HFFc6 (cell line): ENCODE data around the gene INPP5D. TPM values are rescaled to one million over a fixed set of nuclear protein-coding genes. Genes with fewer than 3 reads are reported as not detected.

Source experiments
- DNase-seq: peaks from one replicate; pipeline ENCODE4 v3.0.0-alpha.2; 2018
- H3K27ac Mint-ChIP-seq: 2 replicates; pipeline ENCODE4 v1.8.0; 2020; ENCODE audit warnings: mild to moderate bottlenecking, mixed read lengths
- H3K27me3 Mint-ChIP-seq: 2 replicates; pipeline ENCODE4 v1.8.0; 2021; ENCODE audit warnings: mild to moderate bottlenecking, moderate library complexity, mixed read lengths; ENCODE audit not compliant: insufficient read depth
- H3K36me3 Mint-ChIP-seq: 2 replicates; pipeline ENCODE4 v1.8.0; 2021; ENCODE audit warnings: low read depth, mixed read lengths
- H3K4me1 Mint-ChIP-seq: 2 replicates; pipeline ENCODE4 v1.8.0; 2020; ENCODE audit warnings: low read depth, mixed read lengths
- H3K4me3 Mint-ChIP-seq: 2 replicates; pipeline ENCODE4 v1.8.0; 2020; ENCODE audit warnings: mild to moderate bottlenecking, moderate library complexity, mixed read lengths
- H3K9me3 Mint-ChIP-seq: 2 replicates; pipeline ENCODE4 v1.8.0; 2020; ENCODE audit warnings: mild to moderate bottlenecking, mixed read lengths
- total RNA-seq, 6 experiments: library from RNA; stranded (reverse); fragmentation: NEBNext Ultra II Directional; extraction: Animal tissue kit (Norgen Biotek cat#: 25700); gene quantifications; 2 replicates in 1 of 6; 3 replicates in 5 of 6; pipeline ENCODE4 v1.2.3, GENCODE V29; 2021
- TF ChIP-seq, protein P1 (sequence below): fragments of 200-600 bp; sonication (generic); IDR thresholded peaks from 2 replicates; pipeline ENCODE4 v1.5.0; 2021; ENCODE audit warnings: antibody characterized with exemption, mild to moderate bottlenecking

Gene INPP5D
- total RNA-seq, 6 experiments from 2014 or later: 0.19 to 0.66 (median 0.43) TPM; not detected in 1

DNA sequence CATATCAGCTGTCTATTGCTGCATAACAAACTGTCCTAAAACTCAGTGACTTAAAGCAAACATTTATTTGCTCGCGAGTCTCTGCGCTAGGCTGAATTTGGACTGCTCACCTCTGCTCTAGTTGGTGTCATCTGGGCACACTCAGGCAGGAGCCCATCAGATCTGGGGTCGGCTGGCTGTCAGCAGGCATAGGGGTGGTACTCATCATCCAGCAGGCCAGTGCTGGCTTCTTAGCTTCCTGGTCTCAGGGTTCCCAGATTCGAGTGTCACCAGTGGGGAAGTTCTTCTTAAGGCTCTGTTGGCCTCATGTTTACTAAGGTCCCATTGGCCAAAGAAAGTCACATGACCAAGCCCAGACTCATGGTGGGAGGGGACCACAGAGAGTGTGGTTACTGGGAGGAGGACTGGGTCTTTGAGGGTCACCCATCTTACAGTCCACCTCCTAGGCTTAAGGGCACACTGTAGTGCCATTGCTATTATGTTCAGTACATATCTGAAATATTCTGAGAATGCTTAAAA is 119.8 kb downstream of the INPP5D start:
- no peaks in the 10 kb centered on the region for H3K4me1 Mint-ChIP-seq
- peaks cover 28% of the 10 kb centered on the region for H3K27me3 Mint-ChIP-seq
- TF ChIP-seq, protein P1, sequence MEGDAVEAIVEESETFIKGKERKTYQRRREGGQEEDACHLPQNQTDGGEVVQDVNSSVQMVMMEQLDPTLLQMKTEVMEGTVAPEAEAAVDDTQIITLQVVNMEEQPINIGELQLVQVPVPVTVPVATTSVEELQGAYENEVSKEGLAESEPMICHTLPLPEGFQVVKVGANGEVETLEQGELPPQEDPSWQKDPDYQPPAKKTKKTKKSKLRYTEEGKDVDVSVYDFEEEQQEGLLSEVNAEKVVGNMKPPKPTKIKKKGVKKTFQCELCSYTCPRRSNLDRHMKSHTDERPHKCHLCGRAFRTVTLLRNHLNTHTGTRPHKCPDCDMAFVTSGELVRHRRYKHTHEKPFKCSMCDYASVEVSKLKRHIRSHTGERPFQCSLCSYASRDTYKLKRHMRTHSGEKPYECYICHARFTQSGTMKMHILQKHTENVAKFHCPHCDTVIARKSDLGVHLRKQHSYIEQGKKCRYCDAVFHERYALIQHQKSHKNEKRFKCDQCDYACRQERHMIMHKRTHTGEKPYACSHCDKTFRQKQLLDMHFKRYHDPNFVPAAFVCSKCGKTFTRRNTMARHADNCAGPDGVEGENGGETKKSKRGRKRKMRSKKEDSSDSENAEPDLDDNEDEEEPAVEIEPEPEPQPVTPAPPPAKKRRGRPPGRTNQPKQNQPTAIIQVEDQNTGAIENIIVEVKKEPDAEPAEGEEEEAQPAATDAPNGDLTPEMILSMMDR: no peak
- no peak overlapping the region for H3K27ac Mint-ChIP-seq
- no peak for DNase-seq
- peaks cover 11% of the 10 kb centered on the region for H3K9me3 Mint-ChIP-seq
- no peaks in the 10 kb centered on the region for H3K36me3 Mint-ChIP-seq
- no peak overlapping the region for H3K4me3 Mint-ChIP-seq

DNA sequence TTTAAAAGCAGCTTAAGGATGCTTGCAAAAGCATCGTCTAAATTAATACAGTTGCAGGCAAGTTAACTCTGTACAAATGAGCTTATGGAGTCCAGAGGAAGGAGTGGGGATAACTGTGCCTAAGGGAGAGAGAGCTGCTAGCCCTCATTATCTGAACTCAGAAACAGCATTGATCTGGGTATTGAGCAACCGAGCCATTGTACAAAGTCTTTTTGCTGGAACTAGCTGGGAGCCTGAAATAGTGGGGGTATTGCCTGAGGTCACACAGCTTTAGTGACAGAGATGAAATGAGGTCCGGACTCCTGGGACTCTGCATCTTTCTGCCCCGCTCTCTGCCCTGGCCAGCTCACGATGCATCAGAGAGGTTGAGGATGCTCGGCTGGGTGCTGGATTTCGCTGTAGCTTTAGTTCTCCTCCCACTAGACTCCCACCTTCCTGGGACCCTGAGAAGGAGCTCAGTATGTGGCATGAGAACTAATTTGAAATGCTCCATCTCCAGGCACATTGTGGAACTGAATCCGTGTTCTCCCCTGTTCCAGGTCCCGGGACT is 123.8 kb downstream of the INPP5D start:
- DNase-seq: no peak
- Mint-ChIP-seq H3K4me1 (no peaks in the 10 kb centered on the region), H3K27me3 (peaks cover 39% of the 10 kb centered on the region), H3K27ac (no peak overlapping the region), H3K4me3 (no peak overlapping the region), H3K9me3 (peaks cover 11% of the 10 kb centered on the region), H3K36me3 (no peaks in the 10 kb centered on the region)
- TF ChIP-seq, protein P1: no peak

DNA sequence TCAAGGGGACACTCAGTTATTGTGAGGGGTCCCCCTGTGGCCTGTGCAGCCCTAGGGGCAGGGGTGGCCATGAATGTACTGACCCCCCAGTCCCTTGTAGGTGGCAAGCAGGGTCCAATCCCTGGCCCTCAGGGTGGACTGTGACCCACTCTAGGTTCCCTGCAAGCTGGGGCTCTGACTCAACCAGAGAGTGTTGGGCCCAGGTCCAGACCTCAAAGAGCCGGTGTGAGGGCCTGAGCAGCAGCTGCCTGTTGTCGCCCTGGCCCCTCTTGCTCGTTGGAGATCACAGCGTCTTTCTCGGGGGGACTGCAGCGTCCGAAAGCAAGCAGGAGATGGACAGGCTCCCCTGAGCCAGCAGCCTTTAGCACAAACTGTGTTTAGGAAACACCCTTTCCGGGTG is 124.5 kb downstream of the INPP5D start:
- TF ChIP-seq, protein P1: no peak
- no peak overlapping the region for H3K4me3 Mint-ChIP-seq
- peaks cover 11% of the 10 kb centered on the region for H3K9me3 Mint-ChIP-seq
- H3K4me1 Mint-ChIP-seq: no peaks in the 10 kb centered on the region
- DNase-seq: no peak
- H3K27me3 Mint-ChIP-seq: peaks cover 40% of the 10 kb centered on the region
- H3K36me3 Mint-ChIP-seq: no peaks in the 10 kb centered on the region
- no peak overlapping the region for H3K27ac Mint-ChIP-seq

DNA sequence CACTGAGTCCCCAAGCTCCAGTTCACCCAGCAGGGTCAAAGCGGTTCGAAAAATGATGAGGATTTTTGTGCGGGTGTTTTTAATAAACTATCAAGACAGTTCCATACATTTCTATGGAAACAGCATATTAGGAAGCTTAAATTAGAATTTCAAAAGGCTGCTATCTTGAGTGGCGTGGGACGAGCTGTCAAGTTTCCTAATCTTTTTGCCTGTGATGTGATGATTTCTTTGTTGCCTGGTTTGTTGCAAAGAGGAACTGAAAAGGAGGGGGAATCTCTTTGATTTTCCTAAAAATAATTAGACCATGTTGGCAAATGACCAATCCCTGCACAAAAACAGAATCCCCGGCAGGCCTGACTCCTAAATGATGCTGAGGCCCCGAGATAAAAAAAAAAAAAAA is 125.2 kb downstream of the INPP5D start:
- peaks cover 39% of the 10 kb centered on the region for H3K27me3 Mint-ChIP-seq
- H3K9me3 Mint-ChIP-seq: peaks cover 5% of the 10 kb centered on the region
- H3K4me1 Mint-ChIP-seq: no peaks in the 10 kb centered on the region
- no peak overlapping the region for H3K27ac Mint-ChIP-seq
- no peaks in the 10 kb centered on the region for H3K36me3 Mint-ChIP-seq
- H3K4me3 Mint-ChIP-seq: no peak overlapping the region
- no peak for DNase-seq
- TF ChIP-seq, protein P1: no peak

DNA sequence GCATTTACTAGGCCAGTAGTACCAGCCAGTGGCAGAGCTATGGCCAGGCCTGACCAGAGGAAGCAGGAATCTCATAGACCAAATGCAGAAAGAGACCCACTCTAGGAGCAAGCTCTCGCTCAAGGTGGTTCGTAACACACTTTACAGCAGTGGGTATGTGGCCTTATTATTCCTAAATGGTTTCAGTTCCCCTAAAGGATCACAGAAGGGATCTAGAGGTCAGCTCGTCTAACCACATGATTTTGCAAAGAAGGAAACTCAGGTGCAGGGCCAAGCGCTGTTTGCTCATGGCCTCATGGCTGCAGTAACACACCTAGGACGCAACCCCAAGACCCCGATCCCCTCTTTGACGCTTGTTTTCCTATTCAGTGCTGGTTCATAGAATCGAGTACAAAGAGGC is 125.8 kb downstream of the INPP5D start:
- Mint-ChIP-seq H3K4me3 (no peak overlapping the region), H3K36me3 (no peaks in the 10 kb centered on the region), H3K4me1 (no peaks in the 10 kb centered on the region), H3K9me3 (peaks cover 3% of the 10 kb centered on the region), H3K27me3 (peaks cover 42% of the 10 kb centered on the region), H3K27ac (no peak overlapping the region)
- no peak for DNase-seq
- TF ChIP-seq, protein P1: no peak
